Psoas muscle (tissue), 8 donors: Measurements from ENCODE around the gene MPP2. TPM values are rescaled to one million over a fixed set of nuclear protein-coding genes. Genes with fewer than 3 reads are reported as not detected.

Source experiments
- ATAC-seq, 4 donors: fragments of 200-7000 bp; cut with Tn5 transposase; one replicate each; pipeline ENCODE4 v1.9.1; 2020; ENCODE audit warnings: moderate library complexity in 3 of 4, mild to moderate bottlenecking in 2 of 4
- DNase-seq, 2 donors: peaks; one replicate each; pipeline ENCODE4 v3.0.0-alpha.2; 2020
- H3K27ac ChIP-seq: fragments of 200-600 bp; one replicate; pipeline ENCODE4 v1.8.0; 2022
- H3K27me3 ChIP-seq, 3 donors: fragments of 200-600 bp in 1 of 3; one replicate each; pipeline versions ENCODE4 v1.6.1 to v1.8.0; 2013 to 2022; ENCODE audit warnings: low read length in 2 of 3, mild to moderate bottlenecking in 2 of 3, moderate library complexity in 1 of 3; ENCODE audit not compliant: insufficient read depth in 3 of 3
- H3K36me3 ChIP-seq, 2 donors: fragments of 200-600 bp in 1 of 2; one replicate each; pipeline versions ENCODE4 v1.6.1 to v1.8.0; 2013 to 2022; ENCODE audit warnings: low read depth in 1 of 2, mild to moderate bottlenecking in 1 of 2, moderate library complexity in 1 of 2; ENCODE audit not compliant: insufficient read depth in 1 of 2
- H3K4me1 ChIP-seq: fragments of 200-600 bp; one replicate; pipeline ENCODE4 v1.8.0; 2022
- H3K4me3 ChIP-seq: fragments of 200-600 bp; one replicate; pipeline ENCODE4 v1.8.0; 2022; ENCODE audit warnings: mild to moderate bottlenecking
- H3K9me3 ChIP-seq: fragments of 200-600 bp; one replicate; pipeline ENCODE4 v1.8.0; 2022
- WGBS, 3 donors: extraction: QIAGEN DNeasy Blood & Tissue Kit; methylation state at CpG; one replicate each; pipeline versions ENCODE4 v1.1.6 to v1.1.7; 2013; 5-methylcytosine and 5-hydroxymethylcytosine counted together
- intact Hi-C, 2 donors: fragments of 100-400 bp; cut with DNase I; formaldehyde crosslinking; loops; one replicate each; pipeline versions ENCODE4 v1.11.0 to v1.14.2; 2022
- polyA plus RNA-seq, 3 donors: library from polyadenylated mRNA; stranded (reverse); fragments of 200-250 nt; gene quantifications; one replicate each; pipeline ENCODE4 v1.2.3, GENCODE V29; 2013
- total RNA-seq, 4 donors: library from RNA; stranded (reverse); fragmentation: NEBNext Ultra II Directional in 2 of 4; extraction: Animal tissue kit (Norgen Biotek cat#: 25700) in 2 of 4; gene quantifications; one replicate each; pipeline versions ENCODE4 v1.2.1 to v1.2.4, GENCODE V29; 2021 to 2023
- TF ChIP-seq, protein P1 (sequence below): fragments of 200-600 bp; IDR thresholded peaks from one replicate; pipeline ENCODE4 v1.8.0; 2022; ENCODE audit warnings: antibody characterized with exemption
- donor health status: healthy with polysubstance abuse.
- donor health status: DM: no; HTN: no; CAD: no; lungs with moderate emphysema.
- donor health status: Bipolar disorder and iron deficiency.
- donor health status: healthy.
- donor health status: DM: yes; HTN: yes; CAD: no.
- donor health status: DM: no; HTN: no; CAD: no.
- donor health status: DM: no; HTN: no; CAD: no.
- donor health status: DM: yes; HTN: yes; CAD: no.

The MPP2 gene
- total and polyA plus RNA-seq, 7 donors: 0.19 to 1.6 (median 0.42) TPM

DNA sequence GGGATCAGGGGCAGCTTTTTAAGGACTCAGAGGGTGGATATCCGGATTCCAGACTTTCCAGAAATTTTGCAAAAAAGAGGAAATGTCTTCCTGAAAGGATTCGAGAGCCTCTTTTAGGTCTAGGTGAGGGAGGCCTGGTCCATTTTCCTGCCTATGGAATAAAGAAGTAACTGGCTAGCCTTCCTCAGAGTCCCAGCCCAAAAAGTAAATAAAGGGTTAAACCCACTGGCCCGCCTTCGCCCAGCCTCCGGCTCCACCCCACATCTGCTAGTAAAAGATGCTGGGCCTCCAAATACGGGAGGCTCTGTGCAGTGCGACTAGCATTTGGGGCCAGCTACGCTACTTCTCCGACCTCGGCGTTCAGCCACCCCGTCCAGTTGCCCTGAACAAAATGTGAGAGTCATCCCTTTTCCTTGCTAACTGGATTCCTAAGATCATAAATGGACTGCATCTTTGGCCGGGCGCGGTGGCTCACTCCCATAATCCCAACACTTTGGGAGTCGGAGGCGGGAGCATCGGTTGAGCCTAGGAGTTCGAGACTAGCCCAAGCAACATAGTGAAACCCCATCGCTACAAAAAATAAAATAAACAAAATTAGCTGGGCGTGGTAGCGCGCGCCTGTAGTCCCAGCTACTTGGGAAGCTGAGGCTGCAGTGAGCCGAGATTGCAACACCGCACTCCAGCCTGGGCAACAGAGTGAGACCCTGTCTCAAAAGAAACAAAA is 824 bp upstream of the MPP2 start:
- peak overlapping the region; percentile 25 for H3K27ac ChIP-seq
- TF ChIP-seq, protein P1, sequence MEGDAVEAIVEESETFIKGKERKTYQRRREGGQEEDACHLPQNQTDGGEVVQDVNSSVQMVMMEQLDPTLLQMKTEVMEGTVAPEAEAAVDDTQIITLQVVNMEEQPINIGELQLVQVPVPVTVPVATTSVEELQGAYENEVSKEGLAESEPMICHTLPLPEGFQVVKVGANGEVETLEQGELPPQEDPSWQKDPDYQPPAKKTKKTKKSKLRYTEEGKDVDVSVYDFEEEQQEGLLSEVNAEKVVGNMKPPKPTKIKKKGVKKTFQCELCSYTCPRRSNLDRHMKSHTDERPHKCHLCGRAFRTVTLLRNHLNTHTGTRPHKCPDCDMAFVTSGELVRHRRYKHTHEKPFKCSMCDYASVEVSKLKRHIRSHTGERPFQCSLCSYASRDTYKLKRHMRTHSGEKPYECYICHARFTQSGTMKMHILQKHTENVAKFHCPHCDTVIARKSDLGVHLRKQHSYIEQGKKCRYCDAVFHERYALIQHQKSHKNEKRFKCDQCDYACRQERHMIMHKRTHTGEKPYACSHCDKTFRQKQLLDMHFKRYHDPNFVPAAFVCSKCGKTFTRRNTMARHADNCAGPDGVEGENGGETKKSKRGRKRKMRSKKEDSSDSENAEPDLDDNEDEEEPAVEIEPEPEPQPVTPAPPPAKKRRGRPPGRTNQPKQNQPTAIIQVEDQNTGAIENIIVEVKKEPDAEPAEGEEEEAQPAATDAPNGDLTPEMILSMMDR: no peak
- no peaks in the 10 kb centered on the region for H3K36me3 ChIP-seq
- WGBS, 3 donors: 29 to 38% (median 30%) methylated on average over 26 of the region's 26 CpGs
- peak overlapping the region; percentile 68 for H3K4me3 ChIP-seq
- DNase-seq (peak; percentile 62 to 72), ATAC-seq (peak; percentile 27 to 56 (median 42))
- H3K4me1 ChIP-seq: peaks cover 15% of the 10 kb centered on the region
- intact Hi-C loops: no loop called here
- no peaks in the 10 kb centered on the region for H3K9me3 ChIP-seq
- peaks cover 0 to 55% (median 5%) of the 10 kb centered on the region in 3 donors for H3K27me3 ChIP-seq

- peak overlapping the region; percentile 25 for H3K27ac ChIP-seq
- TF ChIP-seq, protein P1: no peak
- DNase-seq (no peak), ATAC-seq (peak in 2 of 4 donors; percentile 2 to 18)
- H3K4me3 ChIP-seq: peak overlapping the region; percentile 68
- H3K9me3 ChIP-seq: no peaks in the 10 kb centered on the region
- H3K36me3 ChIP-seq: no peaks in the 10 kb centered on the region
- 0 to 1% (median 1%) methylated on average over 23 to 29 of the region's 29 CpGs for WGBS, 3 donors
- peaks cover 0 to 55% (median 5%) of the 10 kb centered on the region in 3 donors for H3K27me3 ChIP-seq
- intact Hi-C loops: no loop called here
- H3K4me1 ChIP-seq: peaks cover 15% of the 10 kb centered on the region
Measured at GRCh38 chr17:43906951-43907424, 348 bp downstream of the MPP2 start.

DNA sequence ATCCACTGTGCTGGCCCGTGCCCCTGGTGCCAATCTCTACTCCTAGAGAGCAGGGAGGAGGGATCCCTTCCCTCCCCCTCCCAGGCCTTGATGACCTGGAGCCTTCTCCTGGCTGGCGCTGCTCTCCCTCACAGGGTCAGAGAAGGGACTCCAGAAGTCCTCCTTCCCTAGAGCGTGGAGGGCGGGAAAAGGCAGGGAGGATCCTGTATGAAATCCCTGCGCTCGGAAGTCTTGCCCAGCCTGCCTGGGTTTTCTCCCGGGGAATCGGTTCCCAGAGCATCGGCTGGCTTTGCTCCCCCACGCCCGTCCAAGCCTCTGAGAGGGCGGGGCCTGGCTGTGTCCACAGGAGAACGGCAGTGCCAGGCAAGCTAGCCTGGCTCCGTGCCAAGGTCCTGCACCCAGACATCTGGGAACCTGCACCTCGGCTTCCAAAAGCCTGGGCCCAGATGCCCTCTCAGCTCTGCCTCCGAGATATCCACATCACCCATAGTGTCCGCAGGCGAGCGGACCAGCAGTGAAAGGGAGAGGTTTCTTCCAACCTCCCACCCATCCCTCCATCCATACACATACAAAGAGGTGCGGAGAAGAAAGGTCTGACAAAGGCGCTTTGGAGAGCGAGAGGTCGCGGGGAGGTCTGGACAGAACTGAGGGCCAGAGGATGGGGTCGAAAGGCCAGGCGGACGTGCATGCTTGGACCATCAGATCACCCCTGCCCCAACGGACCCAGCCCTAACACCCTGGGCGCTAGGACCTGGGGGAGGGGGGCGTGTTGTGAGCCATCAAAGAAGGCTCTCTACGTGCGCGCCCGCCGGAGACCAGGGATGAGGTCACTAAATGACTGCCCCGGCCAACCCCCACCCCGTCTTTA is 1.1 kb downstream of the MPP2 start:
- WGBS, 3 donors: 3 to 4% (median 4%) methylated on average over 35 to 37 of the region's 37 CpGs
- TF ChIP-seq, protein P1: no peak
- no peaks in the 10 kb centered on the region for H3K9me3 ChIP-seq
- H3K27me3 ChIP-seq: peaks cover 0 to 55% (median 5%) of the 10 kb centered on the region in 3 donors
- DNase-seq (peak; percentile 76 to 81), ATAC-seq (peak; percentile 43 to 77 (median 51))
- no peak overlapping the region for H3K27ac ChIP-seq
- intact Hi-C loops: no loop called here
- H3K4me3 ChIP-seq: peak overlapping the region; percentile 68
- H3K4me1 ChIP-seq: peaks cover 15% of the 10 kb centered on the region
- no peaks in the 10 kb centered on the region for H3K36me3 ChIP-seq

- WGBS, 3 donors: 38 to 49% (median 40%) methylated on average over 3 of the region's 3 CpGs
- TF ChIP-seq, protein P1: no peak
- Histone ChIP-seq H3K27ac (no peak overlapping the region), H3K4me3 (peak overlapping the region; percentile 68), H3K4me1 (peaks cover 19% of the 10 kb centered on the region), H3K36me3 (no peaks in the 10 kb centered on the region), H3K27me3 (peaks cover 0 to 55% (median 5%) of the 10 kb centered on the region in 3 donors), H3K9me3 (no peaks in the 10 kb centered on the region)
- ATAC-seq (no peak), DNase-seq (no peak)
- intact Hi-C loops: no loop called here
Measured at GRCh38 chr17:43905400-43905984, 1.8 kb downstream of the MPP2 start.
